Erythroblast (primary cell): ENCODE results near the gene RPH3AL.

ENCODE experiments used
- GATA1 ChIP-seq: IDR thresholded peaks from 2 replicates; pipeline ENCODE4 v1.6.1; 2011; ENCODE audit warnings: low read depth, mild to moderate bottlenecking, control low read depth, low read length, moderate library complexity
- POLR2A ChIP-seq: IDR thresholded peaks from 2 replicates; pipeline ENCODE4 v1.6.1; 2011; ENCODE audit warnings: mild to moderate bottlenecking, low read length

DNA sequence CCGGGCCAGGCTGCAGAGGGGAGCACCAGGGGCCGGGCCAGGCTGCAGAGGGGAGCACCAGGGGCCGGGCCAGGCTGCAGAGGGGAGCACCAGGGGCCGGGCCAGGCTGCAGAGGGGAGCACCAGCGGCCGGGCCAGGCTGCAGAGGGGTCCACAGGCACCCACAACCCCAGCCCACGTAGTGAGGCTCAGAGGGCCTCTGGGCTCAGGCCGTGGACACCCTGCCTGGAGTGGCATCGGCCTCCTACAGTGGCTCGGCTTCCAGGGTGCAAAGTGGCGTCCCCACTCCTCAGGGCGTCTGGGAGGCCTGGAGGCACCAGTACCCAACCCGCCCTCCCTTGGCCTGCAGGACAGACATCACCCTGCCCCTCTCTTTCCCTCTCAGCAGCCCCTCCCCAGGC is 180.7 kb downstream of the RPH3AL start:
- no peak for TF ChIP-seq POLR2A
- no peak for TF ChIP-seq GATA1
